PC-3 (cell line): ENCODE data around the gene NTN4. TPM values are rescaled to one million over a fixed set of nuclear protein-coding genes. Genes with fewer than 3 reads are reported as not detected.
"Not testable (repeated sequence)": the region's sequence is repeated elsewhere in the genome, so short reads cannot be mapped to it uniquely, and the experiment has no call there.

Source experiments
- ATAC-seq: fragments of 200-7000 bp; cut with Tn5 transposase; 2 replicates; pipeline ENCODE4 v1.9.1; 2020; ENCODE audit warnings: mild to moderate bottlenecking, moderate library complexity
- BruUV-seq: library from RNA; stranded (reverse); fragments of 400-500 nt; replicated peaks from 2 replicates; lab custom pipeline; 2021; lab: Mats Ljungman, UMichigan
- CTCF ChIA-PET: fragments of 300-600 bp; sonication (Branson Sonifier 250); formaldehyde crosslinking; loops from one replicate; lab custom pipeline; 2022; ENCODE audit warnings: antibody characterized with exemption; lab: Charles Lee
- POLR2A ChIA-PET: fragments of 300-600 bp; sonication (Branson Sonifier 250); formaldehyde crosslinking; loops from one replicate; lab custom pipeline; 2022; ENCODE audit warnings: antibody characterized with exemption; ENCODE audit not compliant: unreplicated experiment; lab: Charles Lee
- DNase-seq: peaks from one replicate; pipeline ENCODE4 v3.0.0-alpha.2; 2015
- H2AFZ ChIP-seq: fragments of 300-600 bp; sonication (generic); 2 replicates; pipeline ENCODE4 v1.6.0; 2016; ENCODE audit warnings: antibody characterized with exemption, low read length
- H3F3A ChIP-seq: fragments of 300-600 bp; sonication (generic); one replicate; pipeline ENCODE4 v1.6.0; 2017; ENCODE audit warnings: antibody characterized with exemption, low read length, control low read depth, mild to moderate bottlenecking; ENCODE audit not compliant: unreplicated experiment
- H3K27ac ChIP-seq: fragments of 300-600 bp; sonication (generic); 2 replicates; pipeline ENCODE4 v1.5.1; 2016; ENCODE audit warnings: mild to moderate bottlenecking, low read length
- H3K27me3 ChIP-seq: fragments of 300-600 bp; sonication (generic); 2 replicates; pipeline ENCODE4 v1.6.1; 2016; ENCODE audit warnings: low read length, mixed read lengths
- H3K36me3 ChIP-seq: fragments of 300-600 bp; sonication (generic); 2 replicates; pipeline ENCODE4 v1.6.1; 2016; ENCODE audit warnings: low read depth, mixed run types, low read length, mixed read lengths
- H3K4me1 ChIP-seq: fragments of 300-600 bp; sonication (generic); 2 replicates; pipeline ENCODE4 v1.5.1; 2016; ENCODE audit warnings: low read length; ENCODE audit not compliant: insufficient read depth
- H3K4me2 ChIP-seq: fragments of 300-600 bp; sonication (generic); 2 replicates; pipeline ENCODE4 v1.6.0; 2016; ENCODE audit warnings: low read length
- H3K4me3 ChIP-seq: fragments of 300-600 bp; sonication (generic); 2 replicates; pipeline ENCODE4 v1.5.1; 2016; ENCODE audit warnings: mild to moderate bottlenecking, low read length, mixed read lengths
- H3K79me2 ChIP-seq: fragments of 300-600 bp; sonication (generic); 2 replicates; pipeline ENCODE4 v1.6.1; 2017; ENCODE audit warnings: low read length, mixed read lengths
- H3K9ac ChIP-seq: fragments of 300-600 bp; sonication (generic); 2 replicates; pipeline ENCODE4 v1.6.0; 2016; ENCODE audit warnings: mild to moderate bottlenecking, low read length
- H3K9me2 ChIP-seq: fragments of 300-600 bp; sonication (generic); replicated peaks from 2 replicates; pipeline ENCODE4 v1.6.1; 2016; ENCODE audit warnings: mixed run types, low read length, mixed read lengths
- H3K9me3 ChIP-seq: fragments of 300-600 bp; sonication (generic); 2 replicates; pipeline ENCODE4 v1.6.1; 2016; ENCODE audit warnings: low read length, mixed read lengths
- H4K20me1 ChIP-seq: fragments of 300-600 bp; sonication (generic); 2 replicates; pipeline ENCODE4 v1.6.1; 2016; ENCODE audit warnings: low read length, mixed read lengths
- CTCF ChIP-seq: fragments of 300-600 bp; sonication (generic); conservative IDR thresholded peaks from 2 replicates; pipeline ENCODE4 v1.5.1; 2017; ENCODE audit warnings: antibody characterized with exemption, low read depth, mild to moderate bottlenecking, low read length
- EZH2 ChIP-seq: fragments of 300-600 bp; sonication (generic); IDR thresholded peaks from one replicate; pipeline ENCODE4 v1.6.1; 2017; ENCODE audit warnings: antibody characterized with exemption, mild to moderate bottlenecking, low read length; ENCODE audit not compliant: unreplicated experiment
- EZH2phosphoT487 ChIP-seq: fragments of 300-600 bp; sonication (generic); IDR thresholded peaks from 2 replicates; pipeline ENCODE4 v1.6.1; 2018; ENCODE audit warnings: mild to moderate bottlenecking, antibody characterized with exemption, low read length, borderline replicate concordance
- intact Hi-C: fragments of 100-400 bp; cut with micrococcal nuclease; formaldehyde crosslinking; loops from 2 replicates; pipeline ENCODE4 v1.9.0; 2023
- total RNA-seq: library from RNA; depleted of rRNA; stranded (reverse); fragments of >200 nt; gene quantifications from 2 replicates; pipeline ENCODE4 v1.2.3, GENCODE V29; 2014

Gene NTN4
- total RNA-seq, 1 experiment from 2014 or later, result 39.6 TPM

- Histone ChIP-seq H2AFZ (no peak overlapping the region), H4K20me1 (no peaks in the 10 kb centered on the region), H3K4me2 (no peak overlapping the region), H3K27ac (no peak overlapping the region), H3K4me3 (no peak overlapping the region), H3K9me3 (no peaks in the 10 kb centered on the region), H3K4me1 (0 out of 2 replicates have a peak, but pooled peaks cover 6% of the 10 kb centered on the region), H3K36me3 (peaks cover 23% of the 10 kb centered on the region), H3K79me2 (no peaks in the 10 kb centered on the region), H3K27me3 (no peaks in the 10 kb centered on the region), H3K9ac (no peak overlapping the region), H3K9me2 (no peaks in the 10 kb centered on the region), H3F3A (no peaks in the 10 kb centered on the region)
- POLR2A ChIA-PET, result no interaction called here
- DNase-seq (no peak), ATAC-seq (no peak)
- CTCF ChIA-PET, result no interaction called here
- intact Hi-C loops, result no loop called here
- no peak for TF ChIP-seq EZH2
- no peak for TF ChIP-seq EZH2phosphoT487
- TF ChIP-seq CTCF, result no peak
- no TSS peak for BruUV-seq
Measured at GRCh38 chr12:95756362-95756761, 34.2 kb downstream of the NTN4 start.

GRCh38 chr12:95755261-95755865, 35.2 kb downstream of the NTN4 start:
- H3K79me2 ChIP-seq, result no peaks in the 10 kb centered on the region
- no peak overlapping the region for H3K4me3 ChIP-seq
- H3K4me2 ChIP-seq, result no peak overlapping the region
- no peak for DNase-seq
- peaks cover 16% of the 10 kb centered on the region for H3K36me3 ChIP-seq
- H3K27ac ChIP-seq, result peak overlapping the region; percentile 23
- H3K9ac ChIP-seq, result no peak overlapping the region
- H2AFZ ChIP-seq, result no peak overlapping the region
- ChIA-PET CTCF (no interaction called here), POLR2A (no interaction called here)
- no peaks in the 10 kb centered on the region for H3K27me3 ChIP-seq
- H4K20me1 ChIP-seq, result no peaks in the 10 kb centered on the region
- TF ChIP-seq CTCF, result no peak
- TF ChIP-seq EZH2phosphoT487, result no peak
- no peak for TF ChIP-seq EZH2
- no peak for ATAC-seq
- H3K9me2 ChIP-seq, result no peaks in the 10 kb centered on the region
- intact Hi-C loops, result no loop called here
- H3K9me3 ChIP-seq, result no peaks in the 10 kb centered on the region
- no peaks in the 10 kb centered on the region for H3F3A ChIP-seq
- no TSS peak for BruUV-seq
- 0 out of 2 replicates have a peak, but pooled peaks cover 6% of the 10 kb centered on the region for H3K4me1 ChIP-seq

- peaks cover 15% of the 10 kb centered on the region for H3K36me3 ChIP-seq
- CTCF ChIA-PET, H3K9ac ChIP-seq, POLR2A ChIA-PET, H3K27me3 ChIP-seq, ATAC-seq, H3F3A ChIP-seq, DNase-seq, H3K9me3 ChIP-seq, H3K79me2 ChIP-seq, H3K4me3 ChIP-seq, H3K27ac ChIP-seq, H3K4me1 ChIP-seq, H3K4me2 ChIP-seq, intact Hi-C loops, H4K20me1 ChIP-seq, H2AFZ ChIP-seq, H3K9me2 ChIP-seq, BruUV-seq: not testable (repeated sequence)
Measured at GRCh38 chr12:95746062-95746461, 44.5 kb downstream of the NTN4 start.
